Measurements from ENCODE around the gene NPRL2. TPM values are rescaled to one million over a fixed set of nuclear protein-coding genes. Genes with fewer than 3 reads are reported as not detected.

The NPRL2 gene
- total and polyA plus RNA-seq, 9 of the 15 experiments (the other 6 are each of a cell fraction or from before 2014, with no cell fraction given), result 17.4 to 40.4 (median 24.4) TPM

DNA sequence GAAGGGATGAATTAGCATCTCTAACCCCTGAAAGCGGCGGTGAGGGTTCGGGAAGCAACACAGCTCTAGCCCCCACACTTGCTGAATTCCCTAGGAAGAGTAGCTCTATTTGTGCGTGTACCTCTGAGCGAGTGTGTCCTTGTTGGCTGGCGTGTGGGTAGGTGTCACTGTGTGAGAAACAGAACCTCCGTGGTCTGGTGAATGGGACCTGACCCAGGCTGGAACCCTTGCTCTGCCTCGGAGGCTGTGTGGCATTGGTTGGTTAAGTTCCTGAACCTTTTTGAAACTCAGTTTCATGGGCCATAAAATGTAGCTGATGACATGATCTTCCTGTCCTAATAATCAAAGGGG is 9.2 kb upstream of the NPRL2 start:
- no peak for ATAC-seq
- Histone ChIP-seq H3K79me2 (ENCODE audit: control insufficient read depth, insufficient read depth, low read length) (peaks cover 41% of the 10 kb centered on the region), H4K20me1 (replicated peaks; ENCODE audit: control insufficient read depth, insufficient read depth, low read length) (peaks cover 31% of the 10 kb centered on the region; the same call in 1 of the 2 replicates), H3K27me3 (ENCODE audit: control insufficient read depth in 2 of 2, insufficient read depth in 2 of 2, low read length in 2 of 2) (no peaks in the 10 kb centered on the region), H3K9me1 (ENCODE audit: control insufficient read depth, insufficient read depth, low read length) (peaks cover 6% of the 10 kb centered on the region), H3K27ac (ENCODE audit: extremely low read depth, low read depth, low read length) (no peak overlapping the region; the same call in 2 of the 3 replicates), H3K9me3 (replicated peaks; ENCODE audit: control insufficient read depth, insufficient read depth, low read depth, low read length) (no peaks in the 10 kb centered on the region), H3K4me3 (peak overlapping the region; percentile 62; the same call in 1 of the 2 replicates), H3K9ac (ENCODE audit: insufficient read depth in 1 of 2, low read depth in 2 of 2, low read length in 2 of 2) (peak overlapping the region in 1 of 2 experiments; percentile 66; a peak in 1 of 4 replicates), H3K36me3 (ENCODE audit: control insufficient read depth, insufficient read depth, low read length) (peaks cover 25% of the 10 kb centered on the region; the same call in 2 of the 3 replicates), H3K4me2 (ENCODE audit: insufficient read depth, low read length) (peak overlapping the region; percentile 95), H3K4me1 (replicated peaks in 1 of 2; ENCODE audit: control insufficient read depth in 2 of 2, insufficient read depth in 2 of 2, low read length in 2 of 2) (peaks cover 25 to 40% of the 10 kb centered on the region in 2 experiments; a peak in 4 of 5 replicates), H2AFZ (ENCODE audit: low read depth, low read length) (peak overlapping the region; percentile 97)
- ChIA-PET CTCF (ENCODE audit: low intra/inter-chr PET ratio) (no interaction called here), POLR2A (interaction anchor here (0.6 kb wide), 1 partner anchor 10 kb away, joined by 3 read pairs; no protein-coding TSS in a partner anchor)
- in situ Hi-C loops (cut with MboI) (no loop called here), intact Hi-C loops (cut with micrococcal nuclease) (loop anchor here (5.0 kb wide), 1 partner anchor 253 kb away; the partner anchor contains the start of gene CISH)
- 14% methylated on average over 8 of the region's 8 CpGs for WGBS (ENCODE audit: insufficient coverage, low coverage, missing lambda C conversion rate)
- no TSS peak for BruUV-seq (replicated peaks)
- FAIRE-seq, result no peak
- DNase-seq (ENCODE audit: extremely low read depth in 1 of 4, low spot score in 3 of 4), result no peak
- no peak for TF ChIP-seq SIRT6 (IDR thresholded peaks at IDR 0.05; ENCODE audit: low read depth, low read length)
- TF ChIP-seq TEAD4 (IDR thresholded peaks at IDR 0.05; ENCODE audit: low read length), result no peak
- TF ChIP-seq TEAD4 (CRISPR knock-in tag; IDR thresholded peaks at IDR 0.05; ENCODE audit: borderline replicate concordance), result no peak
- TF ChIP-seq ZBTB26 (CRISPR knock-in tag; IDR thresholded peaks at IDR 0.05), result no peak
- no peak for TF ChIP-seq ZNF165 (CRISPR knock-in tag; IDR thresholded peaks at IDR 0.05; ENCODE audit: borderline replicate concordance)
- TF ChIP-seq ZNF707 (CRISPR knock-in tag; conservative IDR thresholded peaks at IDR 0.05), result no peak
- no peak for TF ChIP-seq DIDO1 (tag; IDR thresholded peaks at IDR 0.05; ENCODE audit: low read depth)
- TF ChIP-seq NR2C2 (CRISPR knock-in tag; IDR thresholded peaks at IDR 0.05), result no peak
- peak; percentile 59 for TF ChIP-seq NR2C2 (tag; IDR thresholded peaks at IDR 0.05)
- no peak for TF ChIP-seq CBFA2T3 (IDR thresholded peaks at IDR 0.05)
- no peak for TF ChIP-seq ELF4 (CRISPR knock-in tag; IDR thresholded peaks at IDR 0.05)
- TF ChIP-seq PHF21A (IDR thresholded peaks at IDR 0.05; ENCODE audit: borderline replicate concordance, low read depth), result no peak
- TF ChIP-seq AFF4 (CRISPR knock-in tag; IDR thresholded peaks at IDR 0.05), result no peak
- TF ChIP-seq ZC3H4 (CRISPR knock-in tag; IDR thresholded peaks at IDR 0.05; ENCODE audit: borderline replicate concordance), result no peak
- no peak for TF ChIP-seq NKRF (IDR thresholded peaks at IDR 0.05; ENCODE audit: borderline replicate concordance)

All from K562 (cell line).